ENCODE measurements around the gene PLAU.
"Not testable (repeated sequence)": the region's sequence is repeated elsewhere in the genome, so short reads cannot be mapped to it uniquely, and the experiment has no call there.

The PLAU gene

DNA sequence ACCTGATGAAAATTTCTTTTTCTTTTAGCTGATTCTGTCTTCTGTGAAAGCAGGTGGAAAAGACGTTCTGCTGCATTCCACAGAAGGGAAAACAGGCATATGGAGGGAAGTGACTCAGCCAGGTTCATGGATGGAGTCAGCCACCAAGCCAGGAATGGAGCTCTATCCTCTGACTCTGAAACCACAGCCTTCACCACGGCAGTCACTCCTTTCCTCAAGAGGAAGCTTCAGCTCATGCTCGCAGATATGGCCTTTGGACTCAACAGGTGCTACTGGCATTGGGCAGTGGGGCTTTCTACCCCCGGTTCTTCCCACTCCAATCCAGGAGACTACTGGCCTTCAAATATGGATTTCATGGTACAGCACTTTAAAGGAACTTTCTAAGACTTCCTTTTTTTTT lies 11.5 kb upstream of the PLAU start:
- DNase-seq: no peak

DNA sequence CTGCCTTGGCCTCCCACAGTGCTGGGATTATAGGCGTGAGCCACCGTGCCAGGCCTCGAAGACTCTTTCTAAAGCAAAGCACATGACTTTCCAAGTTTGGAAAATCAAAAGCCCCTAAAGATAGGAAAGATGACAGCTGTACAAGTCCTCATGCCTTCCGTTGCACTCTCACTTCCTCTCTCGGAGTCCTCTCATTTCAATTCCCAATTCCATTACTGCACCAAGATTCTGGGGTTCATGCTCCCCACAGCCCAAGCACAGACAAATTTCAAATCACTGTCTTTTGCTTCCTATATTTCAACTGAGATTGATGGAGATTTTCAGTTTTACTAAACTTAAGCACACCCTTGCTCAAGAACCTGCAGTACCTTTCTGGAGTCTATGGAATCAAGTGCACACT lies 10.9 kb upstream of the PLAU start:
- no peak for DNase-seq

DNA sequence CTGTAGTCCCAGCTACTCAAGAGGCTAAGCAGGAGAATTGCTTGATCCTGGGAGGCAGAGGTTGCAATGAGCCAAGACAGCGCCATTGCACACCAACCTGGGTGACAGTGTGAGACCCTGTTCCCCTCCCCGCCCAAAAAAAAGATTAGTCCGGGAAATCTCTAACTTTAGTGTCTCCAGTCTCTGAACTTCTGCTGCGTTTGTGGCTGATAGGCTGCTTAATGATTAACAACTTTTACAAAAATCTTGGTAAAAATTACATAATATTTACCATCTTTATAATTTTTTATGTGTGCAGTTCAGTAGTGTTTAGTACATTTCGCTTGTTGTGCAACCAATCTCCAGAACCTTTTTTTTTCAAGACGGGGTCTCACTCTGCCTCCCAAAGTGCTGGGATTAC lies 9.7 kb upstream of the PLAU start:
- no peak for DNase-seq

DNA sequence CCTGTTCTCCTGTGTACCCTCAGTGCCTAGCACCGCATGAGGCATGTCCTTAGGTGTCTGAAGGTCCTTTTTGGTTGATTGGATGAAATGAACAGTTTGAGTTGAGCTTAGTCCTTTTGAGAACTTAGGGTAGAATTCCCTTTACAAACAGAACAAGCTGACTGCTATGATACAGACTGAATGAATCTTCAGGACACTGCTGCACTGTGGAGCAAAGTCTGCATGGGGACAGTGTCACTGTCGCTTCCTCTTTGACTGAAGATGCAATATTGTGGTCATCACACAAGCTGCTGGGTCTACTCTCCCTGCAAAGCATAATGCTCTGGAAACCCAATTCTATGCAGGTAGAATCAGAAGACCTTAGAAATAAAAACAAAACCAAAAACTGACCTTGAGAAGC lies 8.6 kb upstream of the PLAU start:
- no peak for DNase-seq

DNA sequence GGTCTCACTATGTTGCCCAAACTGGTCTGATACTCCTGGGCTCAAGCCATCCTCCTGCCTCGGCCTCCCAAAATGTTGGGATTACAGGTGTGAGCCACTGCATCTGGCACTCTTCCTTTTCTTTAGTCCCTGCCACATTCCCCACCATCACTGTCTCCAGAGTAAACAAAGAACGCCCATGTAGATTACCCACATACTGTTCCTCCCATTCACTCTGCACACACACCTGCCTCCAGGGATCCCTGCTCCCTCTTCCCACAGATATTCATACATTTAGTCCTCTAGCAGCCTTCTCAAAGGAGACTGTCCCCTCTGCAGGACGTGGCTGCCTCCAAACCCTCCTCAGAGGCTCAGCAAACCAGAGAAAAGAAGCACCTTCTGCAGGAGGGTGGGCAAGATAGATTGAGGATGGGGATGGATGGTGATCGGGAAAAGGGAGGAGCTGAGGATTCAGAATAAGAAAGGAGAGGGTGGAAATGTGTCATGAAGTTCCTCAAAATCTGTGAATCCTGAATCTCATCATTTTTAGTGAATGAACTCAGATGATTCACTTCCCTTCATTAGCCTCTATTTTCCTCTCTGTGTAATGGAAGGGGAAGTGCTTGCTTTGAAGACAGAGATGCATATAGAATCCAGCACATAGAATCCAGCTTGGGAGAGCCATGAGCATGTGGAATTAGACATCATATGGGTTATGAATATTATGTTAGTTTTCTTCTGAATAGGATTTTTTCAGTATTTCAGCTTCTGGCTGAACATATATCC lies 5.5 kb upstream of the PLAU start:
- DNase-seq: no peak

DNA sequence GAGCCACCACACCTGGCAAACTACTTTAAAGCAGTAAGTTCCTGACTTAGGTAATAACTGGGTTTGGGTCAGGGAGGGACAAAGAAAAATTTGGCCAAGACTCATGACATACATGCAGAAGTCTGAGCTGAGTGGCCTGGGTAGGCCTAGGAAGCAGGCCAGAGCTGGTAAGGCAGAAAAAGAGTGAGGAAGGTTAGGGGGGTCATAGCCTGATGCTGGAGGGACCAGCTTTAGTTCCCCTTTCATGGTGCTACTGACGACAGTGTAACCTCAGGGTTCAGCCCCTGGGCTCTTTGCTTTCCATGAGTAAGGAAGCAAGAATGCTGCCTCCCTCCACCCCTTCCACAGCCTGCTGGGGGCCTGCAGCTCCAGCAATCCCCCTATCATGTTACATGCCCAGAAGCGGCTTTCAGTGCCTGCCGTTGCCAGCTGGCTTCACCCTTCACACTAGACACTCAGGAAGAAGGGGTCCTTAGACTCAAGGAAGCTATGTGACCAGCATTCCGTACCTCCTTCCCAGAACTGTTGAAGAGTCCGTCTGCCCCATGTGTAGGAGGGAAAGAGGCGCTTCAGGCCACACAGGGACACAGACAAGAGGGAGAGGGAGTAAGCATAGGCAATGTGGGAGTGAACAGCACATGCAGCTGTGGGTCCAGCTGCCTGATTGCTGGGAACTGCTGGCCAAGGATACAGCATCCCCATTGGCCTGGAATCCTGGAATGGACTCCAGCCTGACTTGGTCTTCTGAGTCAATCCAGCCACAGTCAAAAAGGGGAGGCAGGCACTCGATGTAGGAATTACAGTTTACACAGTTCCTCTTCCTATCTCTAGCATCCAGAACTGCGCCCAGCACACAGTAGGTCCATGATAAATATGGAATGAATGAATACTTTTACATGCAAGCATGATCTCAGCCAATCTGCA lies 4.1 kb upstream of the PLAU start:
- DNase-seq: no peak

DNA sequence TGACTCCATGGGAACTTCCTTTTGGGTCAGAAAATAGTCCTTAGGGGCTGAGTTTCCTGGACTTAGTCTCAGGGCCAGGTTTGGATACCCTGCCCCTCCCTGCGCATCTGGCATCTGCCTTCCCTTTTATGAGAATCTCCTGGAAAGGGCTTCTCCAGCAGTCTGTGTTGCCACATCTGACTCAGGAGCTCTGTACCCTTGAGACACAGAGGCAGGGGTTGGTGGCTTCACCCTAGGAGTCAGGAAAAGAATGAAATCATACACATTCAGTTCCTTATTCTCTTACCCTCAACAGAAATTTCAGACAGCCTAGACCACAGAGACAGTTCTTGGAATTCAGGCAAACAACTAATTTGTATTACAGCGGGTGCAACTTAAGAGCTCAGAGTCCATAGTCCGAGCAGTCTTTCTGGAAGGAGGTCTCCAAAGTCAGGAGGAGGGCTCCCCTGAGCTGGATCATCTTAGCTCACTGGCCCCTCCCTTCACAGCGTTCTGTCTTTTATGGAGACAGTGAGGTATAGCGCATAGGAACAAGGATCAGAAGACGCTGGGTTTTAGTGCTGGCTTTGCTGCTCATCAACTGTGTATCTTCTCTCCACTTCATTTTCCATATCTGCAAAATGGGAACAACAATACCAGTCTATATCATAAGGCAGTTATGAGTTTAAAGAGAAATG lies 3.0 kb upstream of the PLAU start:
- no peak for DNase-seq

DNA sequence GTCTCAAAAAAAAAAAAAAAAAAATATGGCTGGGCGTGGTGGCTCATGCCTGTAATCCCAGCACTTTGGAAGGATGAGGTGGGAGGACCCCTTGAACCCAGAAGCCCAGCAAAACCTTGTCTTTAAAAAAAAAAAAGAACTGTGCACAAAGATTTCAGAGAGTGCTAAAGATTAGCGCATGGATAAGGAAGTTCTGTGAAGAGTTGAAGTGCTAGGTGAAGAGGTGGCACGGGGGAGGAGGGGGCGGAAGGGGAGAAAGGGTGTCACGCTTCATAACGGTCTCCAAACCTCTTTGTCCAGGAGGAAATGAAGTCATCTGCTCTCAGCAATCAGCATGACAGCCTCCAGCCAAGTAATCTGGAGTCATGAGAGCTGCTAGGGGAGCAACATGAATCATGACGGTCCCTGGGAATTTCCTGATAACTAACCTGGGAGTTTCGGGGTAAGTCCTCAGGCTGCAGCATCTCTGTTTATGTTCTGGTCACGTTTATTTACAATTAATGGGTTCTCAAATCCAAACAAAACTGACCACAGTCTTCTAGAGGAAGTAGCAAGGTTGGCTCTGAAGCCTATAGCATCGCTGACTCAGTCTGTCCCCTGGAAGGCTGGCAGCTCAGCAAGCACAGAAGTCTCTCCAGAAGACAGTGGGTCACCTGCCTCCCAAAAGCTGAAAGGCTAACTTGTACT lies 1.9 kb upstream of the PLAU start:
- DNase-seq: peak; percentile 23

DNA sequence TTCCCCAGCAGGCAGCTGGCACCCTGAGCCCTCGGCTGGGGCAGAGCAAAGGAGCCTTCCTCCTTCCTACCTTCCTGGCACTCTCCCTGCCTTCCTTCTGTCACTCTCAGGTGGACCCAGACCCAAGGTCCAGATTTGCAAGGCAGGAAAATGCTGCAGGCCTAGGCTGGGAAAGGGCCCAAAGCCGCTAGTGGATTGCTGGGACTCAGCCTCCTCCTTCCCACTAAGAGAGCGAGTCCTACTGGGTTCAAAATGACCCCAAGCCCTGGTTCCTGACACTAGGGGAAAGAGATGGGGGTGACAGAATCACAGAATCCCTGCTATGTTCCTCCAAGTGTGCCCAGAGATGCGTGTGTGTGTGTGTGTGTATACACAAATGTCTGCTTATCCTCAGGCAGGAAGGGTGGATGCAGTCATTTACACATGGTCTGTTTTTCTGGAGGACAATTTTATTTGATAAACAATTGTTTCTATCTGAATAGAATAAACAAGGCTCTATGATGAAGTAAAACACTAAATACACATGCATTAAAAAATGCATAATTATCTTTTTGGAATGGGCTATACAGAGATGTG lies 1.3 kb upstream of the PLAU start:
- no peak for DNase-seq

DNA sequence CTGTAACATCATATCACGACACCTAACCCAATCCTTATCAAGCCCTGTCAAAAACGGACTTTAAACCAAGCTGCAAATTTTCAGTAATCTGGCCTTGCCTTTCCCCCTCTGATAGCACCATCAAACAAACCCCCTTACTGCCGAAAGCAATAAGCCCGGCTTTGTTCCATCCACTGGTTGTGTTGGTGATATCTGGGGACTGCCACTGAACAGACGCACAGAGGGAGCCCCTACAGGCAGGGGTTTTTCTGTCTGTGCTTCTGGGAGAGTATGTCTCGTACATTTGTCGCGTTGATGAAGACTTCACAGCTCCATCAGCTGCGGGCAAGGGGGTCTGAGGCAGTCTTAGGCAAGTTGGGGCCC lies 550 bp upstream of the PLAU start:
- no peak for DNase-seq

DNA sequence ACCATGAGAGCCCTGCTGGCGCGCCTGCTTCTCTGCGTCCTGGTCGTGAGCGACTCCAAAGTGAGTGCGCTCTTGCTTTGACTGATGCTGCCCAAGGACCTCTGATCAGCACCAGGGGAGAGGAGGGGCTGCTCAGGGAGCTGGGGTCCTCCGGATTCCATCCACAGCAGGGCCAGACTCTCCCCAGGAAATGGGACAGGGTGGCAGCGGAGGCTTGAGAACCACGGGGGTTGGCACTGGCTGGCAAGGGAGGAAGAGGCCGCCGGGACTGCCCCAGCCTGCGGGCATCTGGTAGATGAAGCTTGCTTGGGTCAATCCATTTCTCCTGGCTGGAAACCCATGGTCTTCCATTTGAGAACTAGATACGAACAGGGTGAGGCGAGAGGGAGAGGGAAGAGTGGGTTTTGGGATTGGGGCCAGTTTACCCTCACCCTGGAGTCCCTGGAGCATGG lies 647 bp downstream of the PLAU start:
- peak; percentile 6 for DNase-seq

DNA sequence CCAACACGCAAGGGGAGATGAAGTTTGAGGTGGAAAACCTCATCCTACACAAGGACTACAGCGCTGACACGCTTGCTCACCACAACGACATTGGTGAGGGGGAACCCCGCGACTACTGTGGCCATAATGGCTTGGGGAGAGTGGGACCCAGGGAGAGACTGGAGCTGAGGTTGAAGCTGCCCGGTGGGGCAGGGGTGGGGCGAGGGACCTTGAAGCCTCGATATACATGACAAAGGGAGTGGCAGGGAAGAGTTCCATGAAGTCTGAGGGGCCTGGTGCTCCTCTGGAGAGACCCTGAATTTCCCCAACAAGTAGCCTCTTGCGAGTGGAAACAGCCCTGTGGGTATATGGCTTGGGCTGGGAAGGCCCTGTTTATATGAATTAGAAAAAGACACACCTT lies 3.1 kb downstream of the PLAU start:
- DNase-seq: no peak

DNA sequence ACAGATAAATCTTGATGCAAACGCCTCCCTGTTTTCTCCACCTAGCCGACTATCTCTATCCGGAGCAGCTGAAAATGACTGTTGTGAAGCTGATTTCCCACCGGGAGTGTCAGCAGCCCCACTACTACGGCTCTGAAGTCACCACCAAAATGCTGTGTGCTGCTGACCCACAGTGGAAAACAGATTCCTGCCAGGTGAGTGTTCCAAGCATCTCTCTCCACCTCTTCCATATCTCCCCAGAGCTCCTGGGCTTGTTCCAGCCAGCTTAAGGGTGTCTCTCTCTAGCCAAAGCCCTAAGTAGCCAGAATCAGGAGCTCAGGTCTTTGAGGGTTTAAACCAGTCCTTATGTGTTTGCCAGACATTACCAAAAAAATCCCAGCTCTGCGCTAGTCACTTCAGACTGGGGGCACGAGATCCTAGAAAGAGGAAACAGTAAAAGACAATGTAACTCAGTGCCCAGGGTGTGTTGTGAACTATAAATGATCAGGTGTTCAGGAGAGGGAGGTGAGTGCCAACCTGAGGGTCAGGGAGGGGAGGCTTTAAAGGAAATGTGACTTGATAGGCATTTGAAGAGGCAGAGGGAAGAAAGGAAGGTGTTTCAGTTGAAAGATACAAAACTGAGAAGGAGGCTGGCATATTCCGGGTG lies 4.4 kb downstream of the PLAU start:
- no peak for DNase-seq

DNA sequence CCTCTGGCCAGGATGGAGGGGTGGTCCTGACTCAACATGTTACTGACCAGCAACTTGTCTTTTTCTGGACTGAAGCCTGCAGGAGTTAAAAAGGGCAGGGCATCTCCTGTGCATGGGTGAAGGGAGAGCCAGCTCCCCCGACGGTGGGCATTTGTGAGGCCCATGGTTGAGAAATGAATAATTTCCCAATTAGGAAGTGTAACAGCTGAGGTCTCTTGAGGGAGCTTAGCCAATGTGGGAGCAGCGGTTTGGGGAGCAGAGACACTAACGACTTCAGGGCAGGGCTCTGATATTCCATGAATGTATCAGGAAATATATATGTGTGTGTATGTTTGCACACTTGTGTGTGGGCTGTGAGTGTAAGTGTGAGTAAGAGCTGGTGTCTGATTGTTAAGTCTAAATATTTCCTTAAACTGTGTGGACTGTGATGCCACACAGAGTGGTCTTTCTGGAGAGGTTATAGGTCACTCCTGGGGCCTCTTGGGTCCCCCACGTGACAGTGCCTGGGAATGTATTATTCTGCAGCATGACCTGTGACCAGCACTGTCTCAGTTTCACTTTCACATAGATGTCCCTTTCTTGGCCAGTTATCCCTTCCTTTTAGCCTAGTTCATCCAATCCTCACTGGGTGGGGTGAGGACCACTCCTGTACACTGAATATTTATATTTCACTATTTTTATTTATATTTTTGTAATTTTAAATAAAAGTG lies 6.0 kb downstream of the PLAU start:
- DNase-seq: no peak

DNA sequence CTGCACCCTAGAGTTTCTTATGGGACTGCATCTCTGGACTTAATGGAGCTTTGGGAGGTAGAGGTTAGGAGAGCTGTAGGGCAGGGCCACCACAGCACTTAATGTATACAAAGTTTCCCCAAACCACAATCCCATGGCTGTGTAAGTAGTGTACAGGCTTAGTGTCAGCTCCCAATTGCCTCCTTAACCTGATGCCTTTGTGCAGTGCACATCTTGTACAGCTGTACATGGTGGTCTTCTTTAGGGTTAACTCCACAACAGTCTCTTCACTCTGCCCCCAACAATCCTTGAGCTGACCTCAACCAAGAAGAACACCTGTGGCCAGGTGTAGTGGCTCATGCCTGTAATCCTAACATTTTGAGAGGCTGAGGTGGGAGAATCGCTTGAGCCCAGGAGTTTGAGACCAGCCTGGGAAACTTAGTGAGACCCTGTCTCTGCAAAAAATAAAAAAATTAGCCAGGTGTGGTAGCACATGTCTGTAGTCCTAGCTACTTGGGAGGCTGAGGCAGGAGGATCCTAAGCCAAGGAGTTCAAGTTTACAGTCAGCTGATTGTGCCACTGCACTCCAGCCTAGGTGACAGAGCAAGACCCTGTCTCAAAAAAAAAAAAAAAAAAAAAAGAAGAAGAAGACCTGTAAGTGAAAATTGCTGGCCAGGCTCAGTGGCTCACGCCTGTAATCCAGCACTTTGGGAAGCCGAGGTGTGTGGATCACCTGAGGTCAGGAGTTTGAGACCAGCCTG lies 6.8 kb downstream of the PLAU start:
- no peak for DNase-seq

DNA sequence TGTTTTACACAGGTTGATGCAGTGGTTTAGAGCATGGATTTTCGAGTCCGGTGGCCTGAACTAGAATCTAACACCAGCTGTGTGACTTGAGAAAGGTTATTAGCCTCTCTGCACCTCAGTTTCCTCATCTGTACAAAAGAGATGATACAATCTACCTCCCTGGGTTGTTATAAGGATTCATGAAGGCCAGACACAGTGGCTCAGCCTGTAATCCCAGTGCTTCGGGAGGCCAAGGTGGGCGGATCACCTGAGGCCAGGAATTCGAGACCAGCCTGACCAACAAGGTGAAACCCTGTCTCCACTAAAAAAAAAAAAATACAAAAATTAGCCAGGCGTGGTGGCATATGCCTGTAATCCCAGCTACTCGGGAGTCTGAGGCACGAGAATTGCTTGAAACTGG lies 8.5 kb downstream of the PLAU start:
- not testable (repeated sequence) for DNase-seq

DNA sequence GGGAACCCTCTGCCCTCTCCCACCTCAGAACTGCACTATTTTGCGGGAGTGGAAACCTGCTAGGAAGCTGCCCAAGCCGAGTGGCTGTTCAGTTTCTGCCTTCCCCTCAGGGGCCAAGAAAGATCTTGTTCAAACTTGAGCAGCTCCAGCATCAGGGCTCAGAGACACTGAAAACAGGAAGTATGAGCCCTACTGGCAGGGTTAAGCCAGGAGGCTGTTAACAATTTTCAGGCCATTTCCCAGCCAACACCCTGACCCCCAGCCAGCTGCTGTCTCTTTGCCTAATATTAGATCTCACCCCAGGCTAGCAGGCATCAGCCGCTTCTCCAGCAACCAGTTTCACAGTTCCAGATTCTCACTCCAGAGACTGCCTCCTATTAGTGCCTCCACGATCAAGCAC lies 9.2 kb downstream of the PLAU start:
- DNase-seq: no peak

DNA sequence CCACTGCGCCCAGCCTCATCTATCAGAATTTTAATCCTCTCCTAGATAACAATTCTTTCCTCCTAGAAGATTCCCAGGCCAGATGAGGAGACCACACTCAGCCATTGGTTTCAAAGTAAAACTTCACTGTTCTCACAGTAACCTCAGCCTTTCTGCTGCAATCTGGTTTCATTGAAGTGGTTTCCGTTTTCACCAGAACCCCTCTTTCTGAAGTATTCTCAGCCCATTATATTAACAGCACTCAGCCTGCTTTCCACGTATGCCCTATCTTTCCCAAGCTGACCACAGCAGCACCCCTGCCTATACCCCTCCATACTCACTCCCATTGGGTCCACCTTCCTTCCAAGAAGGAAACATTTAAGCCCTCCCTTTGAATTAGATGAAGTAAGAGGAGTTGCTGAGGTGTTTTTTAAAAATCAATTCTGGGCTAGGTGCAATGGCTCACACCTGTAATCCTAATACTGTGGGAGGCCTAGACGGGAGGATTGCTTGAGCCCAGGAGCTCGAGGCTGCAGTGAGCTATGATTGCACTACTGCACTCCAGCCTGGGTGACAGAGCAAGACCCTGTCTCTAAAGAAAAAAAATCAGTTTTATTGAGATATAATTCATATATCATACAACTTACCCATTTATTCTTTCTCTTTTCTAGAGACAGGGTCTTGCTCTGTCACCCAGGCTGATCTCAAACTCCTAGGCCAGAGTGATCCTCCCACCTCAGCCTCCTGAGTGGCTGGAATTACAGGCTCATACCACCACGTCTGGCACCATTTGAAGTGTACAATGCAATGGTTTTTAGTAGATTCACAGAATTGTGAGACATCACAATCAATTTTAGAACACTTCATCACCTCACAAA lies 11.3 kb downstream of the PLAU start:
- peak; percentile 7 for DNase-seq

DNA sequence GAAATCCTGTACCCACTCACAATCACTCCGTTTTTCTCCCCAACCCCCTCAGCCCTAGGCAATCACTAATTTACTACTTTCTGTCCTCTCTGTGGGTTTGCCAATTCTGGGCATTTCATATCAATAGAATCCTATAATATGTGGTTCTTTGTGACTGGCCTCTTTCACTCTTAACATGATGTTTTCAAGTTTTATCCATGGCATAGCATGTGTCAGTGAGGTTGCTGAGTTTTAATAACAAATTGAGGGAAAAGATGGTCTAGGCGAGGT lies 11.9 kb downstream of the PLAU start:
- DNase-seq: no peak

All from effector CD4-positive, alpha-beta T cell (primary cell).